ENCODE results near the gene HSPA1L. TPM values are rescaled to one million over a fixed set of nuclear protein-coding genes. Genes with fewer than 3 reads are reported as not detected.

Gene HSPA1L
- total RNA-seq, 1 experiment from 2014 or later = 1.1 TPM

- intact Hi-C loops (cut with micrococcal nuclease; ENCODE audit: unreplicated experiment) = no loop called here
- no TSS peak for BruUV-seq (replicated peaks)
- Histone ChIP-seq H3K27me3 (replicated peaks; ENCODE audit: insufficient read depth, low read depth, low read length, poor library complexity) (no peaks in the 10 kb centered on the region), H3K9me3 (ENCODE audit: low read depth, low read length, poor library complexity, severe bottlenecking) (no peaks in the 10 kb centered on the region), H3K4me3 (ENCODE audit: low read depth, low read length, poor library complexity, severe bottlenecking) (no peak within 1 kb of the TSS), H3K36me3 (ENCODE audit: insufficient read depth, low read length, poor library complexity, severe bottlenecking) (peaks cover 42% of the 10 kb centered on the region), H3K4me1 (ENCODE audit: insufficient read depth, low read length, poor library complexity, severe bottlenecking) (peaks cover 11% of the 10 kb centered on the region), H3K27ac (ENCODE audit: low read depth, low read length, poor library complexity, severe bottlenecking) (peak within 1 kb of the TSS; percentile 47)
- CTCF ChIA-PET = interaction anchor here (0.6 kb wide), 1 partner anchor 65 kb away, joined by 3 read pairs; no protein-coding TSS in a partner anchor
- DNase-seq (ENCODE audit: low spot score) = peak; percentile 59
- TF ChIP-seq CTCF (conservative IDR thresholded peaks at IDR 0.05; ENCODE audit: low read depth, low read length) = no peak
- TF ChIP-seq EZH2 (IDR thresholded peaks at IDR 0.05; ENCODE audit: borderline replicate concordance, low read depth, low read length, poor library complexity, severe bottlenecking) = no peak
- POLR2A ChIA-PET (ENCODE audit: low non-redundant PET) = no interaction called here
These were observed 38.0 kb downstream of the HSPA1L start, which contains the start of gene VWA7 for GRCh38 chr6:31776989-31777666. Gene VWA7 (minus strand): TSS chr6:31777328. CDS start chr6:31776779, 549 bp downstream.

GRCh38 chr6:31776485-31776988 is 38.5 kb downstream of the HSPA1L start:
- peak overlapping the region; percentile 47 for H3K27ac ChIP-seq (ENCODE audit: low read depth, low read length, poor library complexity, severe bottlenecking)
- no peaks in the 10 kb centered on the region for H3K27me3 ChIP-seq (replicated peaks; ENCODE audit: insufficient read depth, low read depth, low read length, poor library complexity)
- POLR2A ChIA-PET (ENCODE audit: low non-redundant PET) = no interaction called here
- no TSS peak for BruUV-seq (replicated peaks)
- intact Hi-C loops (cut with micrococcal nuclease; ENCODE audit: unreplicated experiment) = no loop called here
- no peaks in the 10 kb centered on the region for H3K9me3 ChIP-seq (ENCODE audit: low read depth, low read length, poor library complexity, severe bottlenecking)
- CTCF ChIA-PET = no interaction called here
- peaks cover 36% of the 10 kb centered on the region for H3K36me3 ChIP-seq (ENCODE audit: insufficient read depth, low read length, poor library complexity, severe bottlenecking)
- no peak for DNase-seq (ENCODE audit: low spot score)
- peaks cover 11% of the 10 kb centered on the region for H3K4me1 ChIP-seq (ENCODE audit: insufficient read depth, low read length, poor library complexity, severe bottlenecking)
- no peak for TF ChIP-seq CTCF (conservative IDR thresholded peaks at IDR 0.05; ENCODE audit: low read depth, low read length)
- no peak overlapping the region for H3K4me3 ChIP-seq (ENCODE audit: low read depth, low read length, poor library complexity, severe bottlenecking)

- H3K27me3 ChIP-seq (replicated peaks; ENCODE audit: insufficient read depth, low read depth, low read length, poor library complexity) = no peaks in the 10 kb centered on the region
- no TSS peak for BruUV-seq (replicated peaks)
- H3K9me3 ChIP-seq (ENCODE audit: low read depth, low read length, poor library complexity, severe bottlenecking) = no peaks in the 10 kb centered on the region
- H3K4me1 ChIP-seq (ENCODE audit: insufficient read depth, low read length, poor library complexity, severe bottlenecking) = peaks cover 11% of the 10 kb centered on the region
- no peak overlapping the region for H3K27ac ChIP-seq (ENCODE audit: low read depth, low read length, poor library complexity, severe bottlenecking)
- peaks cover 30% of the 10 kb centered on the region for H3K36me3 ChIP-seq (ENCODE audit: insufficient read depth, low read length, poor library complexity, severe bottlenecking)
- ChIA-PET CTCF (interaction anchor here (0.6 kb wide), 1 partner anchor 59 kb away, joined by 6 read pairs; no protein-coding TSS in a partner anchor), POLR2A (ENCODE audit: low non-redundant PET) (interaction anchor here (0.6 kb wide), 1 partner anchor 8 kb away, joined by 3 read pairs; no protein-coding TSS in a partner anchor)
- H3K4me3 ChIP-seq (ENCODE audit: low read depth, low read length, poor library complexity, severe bottlenecking) = no peak overlapping the region
- TF ChIP-seq EZH2 (IDR thresholded peaks at IDR 0.05; ENCODE audit: borderline replicate concordance, low read depth, low read length, poor library complexity, severe bottlenecking) = no peak
- no peak for TF ChIP-seq CTCF (conservative IDR thresholded peaks at IDR 0.05; ENCODE audit: low read depth, low read length)
- intact Hi-C loops (cut with micrococcal nuclease; ENCODE audit: unreplicated experiment) = no loop called here
- DNase-seq (ENCODE audit: low spot score) = no peak
These were observed 39.2 kb downstream of the HSPA1L start for GRCh38 chr6:31775633-31776484.
